Spleen (tissue), 11 donors: ENCODE data around the gene GNG13. TPM values are rescaled to one million over a fixed set of nuclear protein-coding genes. Genes with fewer than 3 reads are reported as not detected.

Source experiments
- DNase-seq: peaks from one replicate; pipeline ENCODE4 v3.0.0-alpha.2; 2020
- H3K27ac ChIP-seq, 8 donors: fragments of 200-600 bp; sonication (generic) in 7 of 8; 1 replicate in 4 of 8; 2 replicates in 4 of 8; pipeline versions ENCODE4 v1.5.0 to v1.8.0; 2016 to 2021; ENCODE audit warnings: inconsistent platforms in 4 of 8, mild to moderate bottlenecking in 4 of 8, moderate library complexity in 1 of 8
- H3K27me3 ChIP-seq, 7 donors: fragments of 200-600 bp; sonication (generic) in 6 of 7; replicated peaks in 1 of 7; 1 replicate in 4 of 7; 2 replicates in 3 of 7; pipeline versions ENCODE4 v1.5.0 to v1.8.0; 2016 to 2021; ENCODE audit warnings: inconsistent platforms in 3 of 7, mild to moderate bottlenecking in 1 of 7
- H3K36me3 ChIP-seq, 6 donors: fragments of 200-600 bp; sonication (generic) in 5 of 6; 1 replicate in 4 of 6; 2 replicates in 2 of 6; pipeline versions ENCODE4 v1.5.0 to v1.8.0; 2016 to 2021; ENCODE audit warnings: inconsistent platforms in 2 of 6
- H3K4me1 ChIP-seq, 6 donors: fragments of 200-600 bp; sonication (generic) in 5 of 6; 1 replicate in 3 of 6; 2 replicates in 3 of 6; pipeline versions ENCODE4 v1.5.0 to v1.8.0; 2016 to 2021; ENCODE audit warnings: inconsistent platforms in 3 of 6
- H3K4me3 ChIP-seq, 8 donors: fragments of 200-600 bp; sonication (generic) in 7 of 8; 1 replicate in 4 of 8; 2 replicates in 4 of 8; pipeline versions ENCODE4 v1.5.0 to v1.8.0; 2016 to 2021; ENCODE audit warnings: inconsistent platforms in 4 of 8, mild to moderate bottlenecking in 4 of 8, moderate library complexity in 2 of 8
- H3K9me3 ChIP-seq, 8 donors: fragments of 200-600 bp; sonication (generic) in 7 of 8; 1 replicate in 4 of 8; 2 replicates in 4 of 8; pipeline versions ENCODE4 v1.5.0 to v1.8.0; 2016 to 2021; ENCODE audit warnings: inconsistent platforms in 4 of 8
- POLR2A ChIP-seq, 3 donors: fragments of 450-650 bp; IDR thresholded peaks; one replicate each; pipeline ENCODE4 v1.5.1; 2017; ENCODE audit warnings: antibody characterized with exemption in 3 of 3, mild to moderate bottlenecking in 1 of 3
- WGBS, 5 donors: extraction: QIAGEN DNeasy Blood & Tissue Kit in 3 of 5; methylation state at CpG; one replicate each; pipeline versions ENCODE4 v1.1.5 to v1.1.7; 2013 to 2018; 5-methylcytosine and 5-hydroxymethylcytosine counted together
- intact Hi-C: fragments of 100-400 bp; cut with DNase I; formaldehyde crosslinking; loops from one replicate; pipeline ENCODE4 v1.15.0; 2023; ENCODE audit warnings: low total_unique reads
- microRNA-seq, 3 donors: library from miRNA; unstranded; fragments of <30 nt; microRNA quantifications; one replicate each; pipeline versions ENCODE4 to v1.1.0, GENCODE V29; 2019 to 2020
- polyA plus RNA-seq, 3 donors: library from polyadenylated mRNA; stranded (reverse); fragments of 200-250 nt; gene quantifications; one replicate each; pipeline ENCODE4 v1.2.1, GENCODE V29; 2013
- small RNA-seq, 4 donors: library from RNA; depleted of rRNA; stranded (forward); fragments of <200 nt; gene quantifications; one replicate each; pipeline ENCODE3, GENCODE V24; 2016
- total RNA-seq, 7 donors: library from RNA; depleted of rRNA in 3 of 7; stranded (reverse); fragments of >200 nt in 3 of 7; fragmentation: NEBNext Ultra II Directional in 4 of 7; extraction: Animal tissue kit (Norgen Biotek cat#: 25700) in 4 of 7; gene quantifications; one replicate each; pipeline versions ENCODE4 v1.1.0 to v1.2.1, GENCODE V29; 2016 to 2021
- donor health status: healthy with polysubstance abuse.
- donor health status: DM: no; HTN: no; CAD: no; lungs with moderate emphysema.
- donor health status: DM: no; HTN: no; CAD: no.
- donor health status: Bipolar disorder and iron deficiency.
- donor health status: healthy.
- donor health status: DM: no; HTN: no; CAD: no.
- donor health status: DM: yes; HTN: yes; CAD: no.

The GNG13 gene
- total and polyA plus RNA-seq, 10 donors = not detected

GRCh38 chr16:749010-749409, 51.5 kb downstream of the GNG13 start:
- intact Hi-C loops = no loop called here
- Histone ChIP-seq H3K27ac (no peak overlapping the region), H3K36me3 (no peaks in the 10 kb centered on the region), H3K4me3 (no peak overlapping the region), H3K9me3 (no peaks in the 10 kb centered on the region), H3K27me3 (peaks cover 0 to 15% (median 0%) of the 10 kb centered on the region in 7 donors), H3K4me1 (no peaks in the 10 kb centered on the region)
- TF ChIP-seq POLR2A (IDR thresholded peaks at IDR 0.05) = no peak
- WGBS, 5 donors = 70 to 96% (median 85%) methylated on average over 6 of the region's 6 CpGs
- DNase-seq = no peak

Small RNAs within 50 kb of the gene (microRNA-seq; reads per million reads assigned to microRNA genes)
- gene MIR662 = 0 reads per million in 3 donors

Small RNAs within 50 kb of the gene (small RNA-seq; reads per million reads assigned to genes)
- 0 reads per million in 4 donors for gene MIR662

Other genes with a start within 250 kb of the GNG13 start
- gene PRR35, start 240.3 kb downstream of the GNG13 start, total RNA-seq = not detected
- not detected for gene PRR35, start 240.3 kb downstream of the GNG13 start, polyA plus RNA-seq
- gene NHLRC4, start 233.7 kb downstream of the GNG13 start, total RNA-seq = 1 to 10 TPM; 1.5 to 8.8 (median 4.5) TPM
- 1 to 10 TPM; 2.7 to 4.7 (median 3.6) TPM for gene NHLRC4, start 233.7 kb downstream of the GNG13 start, polyA plus RNA-seq
- 10 to 100 TPM; 36.1 to 42.7 (median 39.2) TPM for gene PIGQ, start 230.8 kb downstream of the GNG13 start, total RNA-seq
- 10 to 100 TPM; 20.7 to 70.5 (median 42.2) TPM for gene PIGQ, start 230.8 kb downstream of the GNG13 start, polyA plus RNA-seq
- 10 to 100 TPM; 12.9 to 21.6 (median 15.3) TPM for gene RAB40C, start 210.7 kb downstream of the GNG13 start, total RNA-seq
- 10 to 100 TPM in 2 of 3 donors, 1 to 10 TPM in 1; 8.1 to 20.9 (median 11.0) TPM for gene RAB40C, start 210.7 kb downstream of the GNG13 start, polyA plus RNA-seq
- gene WFIKKN1, start 169.7 kb downstream of the GNG13 start, total RNA-seq = 1 to 10 TPM in 3 of 7 donors, under 1 TPM in 4; 0.49 to 1.5 (median 0.95) TPM
- 1 to 10 TPM in 1 of 3 donors, under 1 TPM in 2; 0.15 to 1.8 (median 0.30) TPM for gene WFIKKN1, start 169.7 kb downstream of the GNG13 start, polyA plus RNA-seq
- gene METTL26, start 164.4 kb downstream of the GNG13 start, total RNA-seq = 10 to 100 TPM; 39.6 to 78.4 (median 46.0) TPM
- gene METTL26, start 164.4 kb downstream of the GNG13 start, polyA plus RNA-seq = 100 to 1,000 TPM; 114 to 165 (median 133) TPM
- gene MCRIP2, start 158.9 kb downstream of the GNG13 start, total RNA-seq = 10 to 100 TPM; 23.6 to 45.8 (median 36.1) TPM
- 100 to 1,000 TPM in 1 of 3 donors, 10 to 100 TPM in 2; 56.5 to 106 (median 80.8) TPM for gene MCRIP2, start 158.9 kb downstream of the GNG13 start, polyA plus RNA-seq
- gene WDR90, start 151.4 kb downstream of the GNG13 start, total RNA-seq = 10 to 100 TPM in 6 of 7 donors, 1 to 10 TPM in 1; 7.9 to 30.2 (median 16.7) TPM
- 10 to 100 TPM; 10.3 to 25.1 (median 22.1) TPM for gene WDR90, start 151.4 kb downstream of the GNG13 start, polyA plus RNA-seq
- 100 to 1,000 TPM in 5 of 7 donors, 10 to 100 TPM in 2; 71.3 to 152 (median 131) TPM for gene RHOT2, start 132.6 kb downstream of the GNG13 start, total RNA-seq
- 100 to 1,000 TPM; 139 to 309 (median 245) TPM for gene RHOT2, start 132.6 kb downstream of the GNG13 start, polyA plus RNA-seq
- gene RHBDL1, start 125.1 kb downstream of the GNG13 start, total RNA-seq = 1 to 10 TPM in 2 of 7 donors, under 1 TPM in 5; 0.37 to 2.0 (median 0.69) TPM
- gene RHBDL1, start 125.1 kb downstream of the GNG13 start, polyA plus RNA-seq = under 1 TPM; 0.43 to 0.80 (median 0.61) TPM
- 100 to 1,000 TPM in 1 of 7 donors, 10 to 100 TPM in 6; 68.9 to 101 (median 79.3) TPM for gene STUB1, start 120.3 kb downstream of the GNG13 start, total RNA-seq
- 100 to 1,000 TPM; 102 to 160 (median 107) TPM for gene STUB1, start 120.3 kb downstream of the GNG13 start, polyA plus RNA-seq
- gene JMJD8, start 116.4 kb downstream of the GNG13 start, total RNA-seq = 10 to 100 TPM; 29.2 to 58.7 (median 38.7) TPM
- gene JMJD8, start 116.4 kb downstream of the GNG13 start, polyA plus RNA-seq = 10 to 100 TPM; 24.9 to 32.1 (median 27.2) TPM
- 10 to 100 TPM; 12.5 to 17.3 (median 15.5) TPM for gene WDR24, start 110.3 kb downstream of the GNG13 start, total RNA-seq
- gene WDR24, start 110.3 kb downstream of the GNG13 start, polyA plus RNA-seq = 10 to 100 TPM in 1 of 3 donors, 1 to 10 TPM in 2; 6.5 to 11.4 (median 7.7) TPM
- gene FBXL16, start 94.9 kb downstream of the GNG13 start, total RNA-seq = 1 to 10 TPM in 6 of 7 donors, under 1 TPM in 1; 0.98 to 2.6 (median 2.0) TPM
- 1 to 10 TPM in 2 of 3 donors, under 1 TPM in 1; 0.48 to 1.1 (median 1.0) TPM for gene FBXL16, start 94.9 kb downstream of the GNG13 start, polyA plus RNA-seq
- gene METRN, start 85.6 kb downstream of the GNG13 start, total RNA-seq = 10 to 100 TPM in 5 of 7 donors, 1 to 10 TPM in 2; 7.2 to 20.2 (median 12.8) TPM
- gene METRN, start 85.6 kb downstream of the GNG13 start, polyA plus RNA-seq = 10 to 100 TPM; 15.6 to 31.9 (median 30.4) TPM
- gene ANTKMT, start 79.6 kb downstream of the GNG13 start, total RNA-seq = 10 to 100 TPM; 28.6 to 40.9 (median 36.4) TPM
- 10 to 100 TPM; 49.9 to 77.2 (median 63.4) TPM for gene ANTKMT, start 79.6 kb downstream of the GNG13 start, polyA plus RNA-seq
- gene CCDC78, start 74.3 kb downstream of the GNG13 start, total RNA-seq = 10 to 100 TPM in 1 of 7 donors, 1 to 10 TPM in 6; 2.9 to 11.9 (median 6.3) TPM
- gene CCDC78, start 74.3 kb downstream of the GNG13 start, polyA plus RNA-seq = 10 to 100 TPM; 12.0 to 23.7 (median 13.9) TPM
- gene HAGHL, start 73.6 kb downstream of the GNG13 start, total RNA-seq = 10 to 100 TPM in 6 of 7 donors, 1 to 10 TPM in 1; 7.7 to 25.8 (median 17.6) TPM
- 10 to 100 TPM; 25.7 to 75.8 (median 32.5) TPM for gene HAGHL, start 73.6 kb downstream of the GNG13 start, polyA plus RNA-seq
- gene CIAO3, start 59.7 kb downstream of the GNG13 start, total RNA-seq = 10 to 100 TPM; 24.9 to 60.2 (median 39.5) TPM
- gene CIAO3, start 59.7 kb downstream of the GNG13 start, polyA plus RNA-seq = 10 to 100 TPM; 34.1 to 80.4 (median 37.7) TPM
- gene MSLN, start 40.0 kb downstream of the GNG13 start, total RNA-seq = under 1 TPM in 3 of 7 donors, not detected in 4; 0.32 to 0.70 (median 0.51) TPM
- 1 to 10 TPM in 1 of 3 donors, under 1 TPM in 2; 0.22 to 1.1 (median 0.26) TPM for gene MSLN, start 40.0 kb downstream of the GNG13 start, polyA plus RNA-seq
- 10 to 100 TPM; 18.8 to 28.7 (median 22.0) TPM for gene RPUSD1, start 12.4 kb downstream of the GNG13 start, total RNA-seq
- 10 to 100 TPM; 17.9 to 34.2 (median 19.9) TPM for gene RPUSD1, start 12.4 kb downstream of the GNG13 start, polyA plus RNA-seq
- 10 to 100 TPM in 6 of 7 donors, 1 to 10 TPM in 1; 8.9 to 30.2 (median 18.5) TPM for gene CHTF18, start 12.1 kb downstream of the GNG13 start, total RNA-seq
- 10 to 100 TPM; 23.6 to 55.0 (median 32.3) TPM for gene CHTF18, start 12.1 kb downstream of the GNG13 start, polyA plus RNA-seq
- gene LMF1, start 170.2 kb upstream of the GNG13 start, total RNA-seq = 10 to 100 TPM; 22.5 to 57.6 (median 39.9) TPM
- 10 to 100 TPM; 10.4 to 22.6 (median 19.8) TPM for gene LMF1, start 170.2 kb upstream of the GNG13 start, polyA plus RNA-seq
- gene SOX8, start 181.0 kb upstream of the GNG13 start, total RNA-seq = 1 to 10 TPM in 6 of 7 donors, under 1 TPM in 1; 0.60 to 2.7 (median 1.6) TPM
- gene SOX8, start 181.0 kb upstream of the GNG13 start, polyA plus RNA-seq = 1 to 10 TPM; 2.5 to 3.7 (median 2.7) TPM